HepG2 (cell line): ENCODE measurements around the gene DPP7. TPM values are rescaled to one million over a fixed set of nuclear protein-coding genes. Genes with fewer than 3 reads are reported as not detected.

Experiments
- ATAC-seq: fragments of 200-7000 bp; cut with Tn5 transposase; 3 replicates; pipeline ENCODE4 v1.9.1; 2020; ENCODE audit warnings: mild to moderate bottlenecking, moderate library complexity
- BruUV-seq: library from RNA; stranded (reverse); fragments of 400-500 nt; replicated peaks from 2 replicates; lab custom pipeline; 2021; lab: Mats Ljungman, UMichigan
- CTCF ChIA-PET: fragments of 300-600 bp; formaldehyde crosslinking; extraction: SDS; loops from one replicate; lab custom pipeline; 2021; ENCODE audit warnings: low total read pairs, inconsistent platforms, low intra/inter-chr PET ratio; lab: Yijun Ruan, JAX
- POLR2A ChIA-PET: fragments of 350-600 bp; sonication (Branson Sonifier 250); formaldehyde crosslinking; loops from one replicate; lab custom pipeline; 2020; ENCODE audit warnings: antibody characterized with exemption, inconsistent platforms; lab: Yijun Ruan, JAX
- DNase-seq: peaks from one replicate; pipeline ENCODE4 v3.0.0-alpha.2; 2015; ENCODE audit warnings: low spot score
- FAIRE-seq: peaks from 3 replicates; lab custom pipeline; 2011; peaks lifted over from hg19 to GRCh38; lab: Jason Lieb, UNC
- H2AFZ ChIP-seq: one replicate; pipeline ENCODE4 v1.6.1; 2011; ENCODE audit warnings: low read length, inconsistent platforms
- H3K27ac ChIP-seq: fragments of 300-600 bp; 3 replicates; pipeline ENCODE4 v1.8.0; 2011; ENCODE audit warnings: mixed run types, mild to moderate bottlenecking, mixed read lengths, low read length, inconsistent platforms; ENCODE audit not compliant: insufficient read depth; ENCODE audit errors: extremely low read length
- H3K27me3 ChIP-seq, 2 experiments: fragments of 200-600 bp in 1 of 2; 2 replicates in 1 of 2; 3 replicates in 1 of 2; pipeline versions ENCODE4 v1.6.0 to v1.8.0; 2011; ENCODE audit warnings: low read length in 2 of 2, mild to moderate bottlenecking in 2 of 2, moderate library complexity in 2 of 2, inconsistent platforms in 1 of 2; ENCODE audit not compliant: insufficient read depth in 2 of 2, control insufficient read depth in 1 of 2
- H3K36me3 ChIP-seq, 2 experiments: fragments of 200-600 bp in 1 of 2; replicated peaks in 1 of 2; 2 replicates in 1 of 2; 3 replicates in 1 of 2; pipeline versions ENCODE4 v1.5.1 to v1.8.0; 2011; ENCODE audit warnings: low read length in 2 of 2, inconsistent platforms in 1 of 2; ENCODE audit not compliant: insufficient read depth in 2 of 2, control insufficient read depth in 1 of 2
- H3K4me1 ChIP-seq: 2 replicates; pipeline ENCODE4 v1.5.1; 2012; ENCODE audit warnings: low read length, inconsistent platforms; ENCODE audit not compliant: insufficient read depth
- H3K4me2 ChIP-seq: 2 replicates; pipeline ENCODE4 v1.6.0; 2011; ENCODE audit warnings: low read depth, low read length, inconsistent platforms
- H3K4me3 ChIP-seq, 3 experiments: fragments of 200-600 bp in 1 of 3; sonication (generic), shearing (Covaris generic) in 1 of 3; replicated peaks in 1 of 3; 2 replicates each; pipeline ENCODE4 v1.5.1; 2011 to 2016; ENCODE audit warnings: low read length in 3 of 3, inconsistent platforms in 2 of 3, low read depth in 2 of 3, mild to moderate bottlenecking in 2 of 3, control low read depth in 1 of 3, mixed read lengths in 1 of 3; ENCODE audit not compliant: insufficient read depth in 1 of 3
- H3K79me2 ChIP-seq: one replicate; pipeline ENCODE4 v1.6.1; 2011; ENCODE audit warnings: low read length, inconsistent platforms; ENCODE audit not compliant: insufficient read depth
- H3K9ac ChIP-seq: 2 replicates; pipeline ENCODE4 v1.6.0; 2011; ENCODE audit warnings: mild to moderate bottlenecking, low read depth, low read length, inconsistent platforms; ENCODE audit not compliant: insufficient read depth
- H3K9me3 ChIP-seq: 2 replicates; pipeline ENCODE4 v1.5.1; 2012; ENCODE audit warnings: mild to moderate bottlenecking, low read length
- H4K20me1 ChIP-seq: 2 replicates; pipeline ENCODE4 v1.6.0; 2011; ENCODE audit warnings: inconsistent platforms, mild to moderate bottlenecking, low read length, moderate library complexity; ENCODE audit not compliant: insufficient read depth
- CBX2 ChIP-seq, 2 experiments: fragments of 200-600 bp in 1 of 2; sonication (generic); formaldehyde crosslinking in 1 of 2; IDR thresholded peaks; 2 replicates each; pipeline versions ENCODE4 v1.7.0 to v1.8.1; 2018 to 2022; ENCODE audit warnings: low read depth in 2 of 2, low read length in 1 of 2, mild to moderate bottlenecking in 1 of 2, missing genetic modification reagents in 1 of 2
- EZH2 ChIP-seq: conservative IDR thresholded peaks from 2 replicates; pipeline ENCODE4 v1.6.1; 2012; ENCODE audit warnings: mild to moderate bottlenecking, low read depth, low read length, moderate library complexity
- GATAD2A ChIP-seq: IDR thresholded peaks from 2 replicates; pipeline ENCODE4 v1.6.1; 2016
- HES4 ChIP-seq: sonication (generic); formaldehyde crosslinking; IDR thresholded peaks from 2 replicates; pipeline ENCODE4 v1.9.0; 2021; ENCODE audit warnings: mild to moderate bottlenecking, missing genetic modification reagents, borderline replicate concordance
- NFE2L2 ChIP-seq: fragments of 150-350 bp; IDR thresholded peaks from 2 replicates; pipeline ENCODE4 v1.6.1; 2014; ENCODE audit warnings: low read length
- PLRG1 ChIP-seq: fragments of 450-650 bp; conservative IDR thresholded peaks from 2 replicates; pipeline ENCODE4 v1.6.1; 2016
- ZBTB3 ChIP-seq: sonication (generic); formaldehyde crosslinking; IDR thresholded peaks from 2 replicates; pipeline ENCODE4 v1.4.0; 2020; ENCODE audit warnings: low read depth, mild to moderate bottlenecking, moderate library complexity, missing genetic modification reagents, borderline replicate concordance
- ZBTB38 ChIP-seq: sonication (generic); formaldehyde crosslinking; IDR thresholded peaks from 2 replicates; pipeline ENCODE4 v1.5.1; 2020; ENCODE audit warnings: mild to moderate bottlenecking, missing genetic modification reagents
- ZNF235 ChIP-seq: sonication (generic); formaldehyde crosslinking; IDR thresholded peaks from 2 replicates; pipeline ENCODE4 v1.8.1; 2023; ENCODE audit warnings: mild to moderate bottlenecking, missing genetic modification reagents, borderline replicate concordance
- ZNF274 ChIP-seq: sonication (generic); formaldehyde crosslinking; IDR thresholded peaks from 2 replicates; pipeline ENCODE4 v1.5.1; 2020; ENCODE audit warnings: mild to moderate bottlenecking, missing genetic modification reagents
- ZNF326 ChIP-seq: sonication (generic); formaldehyde crosslinking; IDR thresholded peaks from 2 replicates; pipeline ENCODE4 v1.4.0; 2020; ENCODE audit warnings: missing genetic modification reagents, borderline replicate concordance
- ZNF333 ChIP-seq: sonication (generic); formaldehyde crosslinking; IDR thresholded peaks from 2 replicates; pipeline ENCODE4 v1.4.0; 2020; ENCODE audit warnings: mild to moderate bottlenecking, missing genetic modification reagents, borderline replicate concordance
- ZNF501 ChIP-seq: sonication (generic); formaldehyde crosslinking; IDR thresholded peaks from 2 replicates; pipeline ENCODE4 v1.5.1; 2020; ENCODE audit warnings: mild to moderate bottlenecking, moderate library complexity, missing genetic modification reagents
- ZNF660 ChIP-seq: sonication (generic); formaldehyde crosslinking; IDR thresholded peaks from 2 replicates; pipeline ENCODE4 v1.5.1; 2020; ENCODE audit warnings: mild to moderate bottlenecking, low read depth, missing genetic modification reagents, borderline replicate concordance
- ZNF850 ChIP-seq: sonication (generic); formaldehyde crosslinking; conservative IDR thresholded peaks from 2 replicates; pipeline ENCODE4 v1.9.0; 2021; ENCODE audit warnings: mild to moderate bottlenecking, missing genetic modification reagents
- WGBS: methylation state at CpG from one replicate; pipeline ENCODE4 v1.1.6; 2017; ENCODE audit warnings: low lambda C conversion rate; 5-methylcytosine and 5-hydroxymethylcytosine counted together
- in situ Hi-C: cut with HindIII; loops from 2 replicates; pipeline ENCODE4 v1.10.0; 2017; ENCODE audit warnings: low pct_unique_long_range_greater_than_20kb; ENCODE audit not compliant: extremely low pct_ligation_motif_present
- intact Hi-C: fragments of 100-400 bp; cut with micrococcal nuclease; formaldehyde crosslinking; loops from one replicate; pipeline ENCODE4 v1.10.0; 2022; ENCODE audit not compliant: unreplicated experiment
- polyA plus RNA-seq, 8 experiments: library from polyadenylated mRNA; depleted of rRNA in 3 of 8; stranded (reverse) in 7 of 8; unstranded in 1 of 8; fragments of >200 nt; fragmentation: Illumina TruSeq in 4 of 8; extraction: Trizol in 4 of 8; gene quantifications; 2 replicates each; pipeline versions ENCODE4 v1.2.1 to v1.2.3, GENCODE V29; 2011 to 2016; ENCODE audit warnings: low read depth in 4 of 8, missing spikeins in 1 of 8, mixed read lengths in 1 of 8; ENCODE audit not compliant: insufficient read depth in 1 of 8
- total RNA-seq, 5 experiments: library from RNA; depleted of rRNA; stranded (reverse); fragments of >200 nt; fragmentation: Illumina TruSeq; extraction: Trizol; gene quantifications; 2 replicates each; pipeline ENCODE4 v1.2.3, GENCODE V29; 2016; ENCODE audit warnings: low read depth in 1 of 5
- TF ChIP-seq, protein P1 (sequence below): sonication (generic); formaldehyde crosslinking; IDR thresholded peaks from 2 replicates; pipeline ENCODE4 v1.5.0; 2020; ENCODE audit warnings: missing genetic modification reagents
- TF ChIP-seq, protein P2 (sequence below): sonication (generic); formaldehyde crosslinking; IDR thresholded peaks from 2 replicates; pipeline ENCODE4 v1.4.0; 2020; ENCODE audit warnings: missing genetic modification reagents, borderline replicate concordance
- TF ChIP-seq, protein P3 (sequence below): sonication (generic); formaldehyde crosslinking; IDR thresholded peaks from 2 replicates; pipeline ENCODE4 v1.8.0; 2023; ENCODE audit warnings: mild to moderate bottlenecking, missing genetic modification reagents

Gene DPP7
- total and polyA plus RNA-seq, 2 of the 13 experiments (the other 11 are each of a cell fraction or from before 2014, with no cell fraction given) = 1.2 to 4.5 TPM

DNA sequence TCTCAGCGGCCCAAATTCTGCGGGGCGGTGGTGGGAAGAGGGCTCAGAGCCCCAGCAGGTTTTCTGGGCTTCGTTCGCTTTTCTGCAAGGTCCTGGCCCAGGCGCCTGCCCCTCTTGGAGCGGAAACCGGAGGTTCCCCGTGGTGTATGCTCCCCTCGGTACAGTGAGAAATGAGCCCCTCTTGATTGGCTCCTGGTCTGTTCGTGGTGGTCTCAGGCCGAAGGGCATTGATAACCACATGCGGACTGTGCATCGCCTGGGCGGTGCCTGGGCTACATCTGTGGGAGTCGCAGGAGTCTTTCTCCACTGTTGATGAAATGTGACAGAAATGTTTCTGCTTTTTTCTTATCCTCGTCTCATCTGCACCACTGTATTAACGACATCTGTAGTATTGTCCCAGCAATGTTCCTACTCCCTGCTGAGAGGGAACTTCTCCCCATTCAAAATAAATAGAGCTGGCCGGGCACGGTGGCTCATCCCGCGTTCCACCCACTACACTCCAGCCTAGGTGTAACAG, 27.1 kb downstream of the DPP7 start:
- no peaks in the 10 kb centered on the region for H4K20me1 ChIP-seq
- DNase-seq (no peak), ATAC-seq (no peak; the same call in 2 of the 3 replicates), FAIRE-seq (no peak)
- H2AFZ ChIP-seq = no peak overlapping the region
- in situ Hi-C loops = no loop called here
- ChIA-PET CTCF (no interaction called here), POLR2A (interaction anchor here (1.2 to 6.4 kb wide), 21 partner anchors 11 to 240 kb away, joined by 3 to 105 read pairs (median 8); partner anchors contain the start of genes ENTPD2, NPDC1, RNF208 and SAPCD2)
- peak overlapping the region; percentile 77 for H3K9ac ChIP-seq
- no peaks in the 10 kb centered on the region; a peak in 1 of 5 replicates for H3K27me3 ChIP-seq
- BruUV-seq = no TSS peak
- 13% methylated on average over 21 of the region's 22 CpGs for WGBS
- peaks cover 59% of the 10 kb centered on the region for H3K4me1 ChIP-seq
- H3K27ac ChIP-seq = peak overlapping the region; percentile 67
- H3K36me3 ChIP-seq = peaks cover 3 to 5% of the 10 kb centered on the region in 2 experiments; a peak in 2 of 5 replicates
- H3K4me3 ChIP-seq = peak overlapping the region; percentile 77 to 89 (median 79)
- peak overlapping the region; percentile 75 for H3K4me2 ChIP-seq
- intact Hi-C loops = no loop called here
- H3K9me3 ChIP-seq = no peaks in the 10 kb centered on the region
- peaks cover 8% of the 10 kb centered on the region for H3K79me2 ChIP-seq
- TF ChIP-seq ZNF660 (CRISPR knock-in tag) = no peak
- no peak for TF ChIP-seq CBX2 (IDR thresholded peaks at IDR 0.05; ENCODE audit: low read depth, low read length)
- no peak for TF ChIP-seq CBX2 (CRISPR knock-in tag; IDR thresholded peaks at IDR 0.05; ENCODE audit: low read depth)
- peak; percentile 4; the same call in 1 of the 2 replicates for TF ChIP-seq HES4 (CRISPR knock-in tag)
- TF ChIP-seq ZNF501 (CRISPR knock-in tag) = no peak
- TF ChIP-seq PLRG1 = no peak
- no peak for TF ChIP-seq ZNF333 (CRISPR knock-in tag)
- TF ChIP-seq ZNF326 = no peak
- TF ChIP-seq, protein P1, sequence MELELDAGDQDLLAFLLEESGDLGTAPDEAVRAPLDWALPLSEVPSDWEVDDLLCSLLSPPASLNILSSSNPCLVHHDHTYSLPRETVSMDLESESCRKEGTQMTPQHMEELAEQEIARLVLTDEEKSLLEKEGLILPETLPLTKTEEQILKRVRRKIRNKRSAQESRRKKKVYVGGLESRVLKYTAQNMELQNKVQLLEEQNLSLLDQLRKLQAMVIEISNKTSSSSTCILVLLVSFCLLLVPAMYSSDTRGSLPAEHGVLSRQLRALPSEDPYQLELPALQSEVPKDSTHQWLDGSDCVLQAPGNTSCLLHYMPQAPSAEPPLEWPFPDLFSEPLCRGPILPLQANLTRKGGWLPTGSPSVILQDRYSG = no peak
- TF ChIP-seq ZNF850 = no peak
- no peak for TF ChIP-seq ZNF274 (CRISPR knock-in tag)
- TF ChIP-seq ZNF235 (CRISPR knock-in tag) = 0 out of 2 replicates have a peak, but pooled peaks have one; percentile 2
- TF ChIP-seq NFE2L2 = no peak
- no peak for TF ChIP-seq EZH2
- TF ChIP-seq, protein P2, sequence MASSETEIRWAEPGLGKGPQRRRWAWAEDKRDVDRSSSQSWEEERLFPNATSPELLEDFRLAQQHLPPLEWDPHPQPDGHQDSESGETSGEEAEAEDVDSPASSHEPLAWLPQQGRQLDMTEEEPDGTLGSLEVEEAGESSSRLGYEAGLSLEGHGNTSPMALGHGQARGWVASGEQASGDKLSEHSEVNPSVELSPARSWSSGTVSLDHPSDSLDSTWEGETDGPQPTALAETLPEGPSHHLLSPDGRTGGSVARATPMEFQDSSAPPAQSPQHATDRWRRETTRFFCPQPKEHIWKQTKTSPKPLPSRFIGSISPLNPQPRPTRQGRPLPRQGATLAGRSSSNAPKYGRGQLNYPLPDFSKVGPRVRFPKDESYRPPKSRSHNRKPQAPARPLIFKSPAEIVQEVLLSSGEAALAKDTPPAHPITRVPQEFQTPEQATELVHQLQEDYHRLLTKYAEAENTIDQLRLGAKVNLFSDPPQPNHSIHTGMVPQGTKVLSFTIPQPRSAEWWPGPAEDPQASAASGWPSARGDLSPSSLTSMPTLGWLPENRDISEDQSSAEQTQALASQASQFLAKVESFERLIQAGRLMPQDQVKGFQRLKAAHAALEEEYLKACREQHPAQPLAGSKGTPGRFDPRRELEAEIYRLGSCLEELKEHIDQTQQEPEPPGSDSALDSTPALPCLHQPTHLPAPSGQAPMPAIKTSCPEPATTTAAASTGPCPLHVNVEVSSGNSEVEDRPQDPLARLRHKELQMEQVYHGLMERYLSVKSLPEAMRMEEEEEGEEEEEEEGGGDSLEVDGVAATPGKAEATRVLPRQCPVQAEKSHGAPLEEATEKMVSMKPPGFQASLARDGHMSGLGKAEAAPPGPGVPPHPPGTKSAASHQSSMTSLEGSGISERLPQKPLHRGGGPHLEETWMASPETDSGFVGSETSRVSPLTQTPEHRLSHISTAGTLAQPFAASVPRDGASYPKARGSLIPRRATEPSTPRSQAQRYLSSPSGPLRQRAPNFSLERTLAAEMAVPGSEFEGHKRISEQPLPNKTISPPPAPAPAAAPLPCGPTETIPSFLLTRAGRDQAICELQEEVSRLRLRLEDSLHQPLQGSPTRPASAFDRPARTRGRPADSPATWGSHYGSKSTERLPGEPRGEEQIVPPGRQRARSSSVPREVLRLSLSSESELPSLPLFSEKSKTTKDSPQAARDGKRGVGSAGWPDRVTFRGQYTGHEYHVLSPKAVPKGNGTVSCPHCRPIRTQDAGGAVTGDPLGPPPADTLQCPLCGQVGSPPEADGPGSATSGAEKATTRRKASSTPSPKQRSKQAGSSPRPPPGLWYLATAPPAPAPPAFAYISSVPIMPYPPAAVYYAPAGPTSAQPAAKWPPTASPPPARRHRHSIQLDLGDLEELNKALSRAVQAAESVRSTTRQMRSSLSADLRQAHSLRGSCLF = no peak
- TF ChIP-seq GATAD2A (CRISPR knock-in tag) = no peak
- 0 out of 2 replicates have a peak, but pooled peaks have one; percentile 9 for TF ChIP-seq ZBTB38
- TF ChIP-seq ZBTB3 (CRISPR knock-in tag) = no peak
- TF ChIP-seq, protein P3, sequence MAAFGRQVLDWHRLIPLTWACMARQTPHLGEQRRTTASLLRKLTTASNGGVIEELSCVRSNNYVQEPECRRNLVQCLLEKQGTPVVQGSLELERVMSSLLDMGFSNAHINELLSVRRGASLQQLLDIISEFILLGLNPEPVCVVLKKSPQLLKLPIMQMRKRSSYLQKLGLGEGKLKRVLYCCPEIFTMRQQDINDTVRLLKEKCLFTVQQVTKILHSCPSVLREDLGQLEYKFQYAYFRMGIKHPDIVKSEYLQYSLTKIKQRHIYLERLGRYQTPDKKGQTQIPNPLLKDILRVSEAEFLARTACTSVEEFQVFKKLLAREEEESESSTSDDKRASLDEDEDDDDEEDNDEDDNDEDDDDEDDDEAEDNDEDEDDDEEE (CRISPR knock-in tag) = peak; percentile 4; the same call in 1 of the 2 replicates
